ENCODE data around the gene TTC21A. TPM values are rescaled to one million over a fixed set of nuclear protein-coding genes. Genes with fewer than 3 reads are reported as not detected.

Gene TTC21A
- total RNA-seq, 1 experiment from 2014 or later: 1.7 TPM

DNA sequence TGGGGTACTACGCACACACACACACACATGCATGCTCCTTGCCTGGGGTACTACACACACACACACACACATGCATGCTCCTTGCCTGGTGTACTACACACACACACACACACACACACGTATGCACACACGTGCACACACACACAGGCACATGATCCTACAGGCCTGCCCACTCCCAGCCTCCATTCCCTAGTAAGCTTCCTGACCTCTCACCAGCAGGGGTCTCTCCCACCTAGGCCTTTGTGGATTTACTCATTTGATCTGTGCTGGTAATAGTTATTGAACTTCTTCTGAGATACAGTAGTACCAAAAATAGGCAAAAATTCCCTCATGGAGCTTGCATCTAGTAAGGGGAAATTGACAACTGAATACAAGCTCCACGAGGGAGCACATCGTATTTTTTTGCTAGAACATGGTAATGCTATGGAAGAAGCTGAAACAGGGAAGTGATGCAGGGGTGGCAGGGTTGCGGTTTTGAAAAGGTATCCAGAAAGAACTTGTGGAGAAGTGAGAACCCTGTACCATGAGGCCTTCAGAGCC lies 19.1 kb downstream of the TTC21A start:
- peaks cover 2% of the 10 kb centered on the region for H4K20me1 ChIP-seq (ENCODE audit: control insufficient read depth, insufficient read depth, insufficient read length)
- no peak overlapping the region for H3T11ph ChIP-seq (ENCODE audit: low read length)
- H2AK5ac ChIP-seq (ENCODE audit: insufficient read length, low read length): no peak overlapping the region
- H3K4ac ChIP-seq (ENCODE audit: low read depth, low read length): no peak overlapping the region
- H3K4me2 ChIP-seq (ENCODE audit: insufficient read depth, insufficient read length, low read length): no peak overlapping the region
- H3K23me2 ChIP-seq (ENCODE audit: insufficient read length, low read depth, low read length, poor library complexity, severe bottlenecking): no peaks in the 10 kb centered on the region
- Mint-ChIP-seq H3K4me1 (peaks cover 10 to 15% of the 10 kb centered on the region in 2 experiments), H3K27me3 (ENCODE audit: low read depth) (peaks cover 1% of the 10 kb centered on the region; the same call in 1 of the 2 replicates), H3K27ac (peak overlapping the region in 2 of 3 experiments; percentile 82 to 91; a peak in 5 of 7 replicates), H3K4me3 (no peak overlapping the region; a peak in 1 of 5 replicates), H3K36me3 (ENCODE audit: insufficient read depth in 1 of 3, low read depth in 3 of 3) (no peaks in the 10 kb centered on the region), H3K9me3 (no peaks in the 10 kb centered on the region)
- no peak overlapping the region for H3K14ac ChIP-seq (ENCODE audit: insufficient read depth, low read length)
- no peak overlapping the region for H4K8ac ChIP-seq (replicated peaks; ENCODE audit: insufficient read length, low read depth, low read length)
- H2BK5ac ChIP-seq (ENCODE audit: insufficient read length, low read length): no peak overlapping the region
- no CpG with 5 or more reads among the region's 6 CpGs for WGBS (ENCODE audit: extremely low coverage, insufficient read length, low lambda C conversion rate)
- no peaks in the 10 kb centered on the region for H3K9me3 ChIP-seq (ENCODE audit: control insufficient read depth, low read depth, low read length)
- no peak overlapping the region for H4K91ac ChIP-seq (ENCODE audit: insufficient read length, low read depth, low read length)
- no peak overlapping the region for H3K18ac ChIP-seq (ENCODE audit: insufficient read length, low read depth, low read length)
- no peak overlapping the region for H2BK120ac ChIP-seq (ENCODE audit: low read depth, low read length, poor library complexity, severe bottlenecking)
- DNase-seq: peak; percentile 68
- no peak overlapping the region for H2BK12ac ChIP-seq (ENCODE audit: insufficient read length, low read depth, low read length)
- H3K56ac ChIP-seq (ENCODE audit: insufficient read length, low read depth, low read length): no peak overlapping the region
- no peaks in the 10 kb centered on the region; the same call in 1 of the 2 replicates for H3K4me1 ChIP-seq (ENCODE audit: insufficient read depth, low read length)
- no peak overlapping the region for H2BK15ac ChIP-seq (ENCODE audit: low read depth, low read length)
- H3K9ac ChIP-seq (ENCODE audit: extremely low read depth, insufficient read length, low read length): no peak overlapping the region
- H3K23ac ChIP-seq (ENCODE audit: insufficient read length, low read depth, low read length): no peak overlapping the region
- no peaks in the 10 kb centered on the region for H3K79me2 ChIP-seq (ENCODE audit: insufficient read depth, low read length)
- no peak overlapping the region for H2AFZ ChIP-seq (ENCODE audit: low read length)
- H3K27me3 ChIP-seq (ENCODE audit: insufficient read depth, low read length): no peaks in the 10 kb centered on the region
- no peak overlapping the region for H4K5ac ChIP-seq (ENCODE audit: insufficient read length, low read depth, low read length)
- peak; percentile 65 for TF ChIP-seq CTCF (conservative IDR thresholded peaks at IDR 0.05)
- H3K79me1 ChIP-seq (ENCODE audit: insufficient read depth, low read depth, low read length, poor library complexity, severe bottlenecking): no peaks in the 10 kb centered on the region
- H2BK20ac ChIP-seq (ENCODE audit: low read depth, low read length, poor library complexity, severe bottlenecking): no peak overlapping the region
- H3K27ac ChIP-seq (ENCODE audit: insufficient read length, low read depth, low read length): no peak overlapping the region
